ENCODE results near the gene NPR3. TPM values are rescaled to one million over a fixed set of nuclear protein-coding genes. Genes with fewer than 3 reads are reported as not detected.

Gene NPR3
- total RNA-seq, 2 experiments from 2014 or later = 0.15 TPM; not detected in 1

DNA sequence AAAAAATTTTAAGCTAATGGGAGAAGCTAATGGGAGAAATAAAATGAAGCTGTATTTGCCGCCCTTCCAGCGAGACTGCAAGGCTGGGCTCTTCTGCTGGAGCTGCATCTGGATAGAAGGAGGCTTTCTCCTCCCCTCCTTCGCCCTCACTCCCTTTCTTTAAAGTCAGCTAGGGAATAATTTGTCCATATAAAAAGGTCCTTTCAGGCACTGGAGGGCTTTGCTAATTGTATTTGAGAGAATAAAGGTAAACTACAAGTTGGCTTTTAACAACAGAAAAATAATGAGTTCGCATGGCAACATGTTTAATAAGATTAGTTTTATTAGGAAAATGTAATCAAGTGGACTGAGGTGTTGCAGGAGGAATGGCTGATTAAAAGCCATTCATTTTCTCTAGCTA lies 41.3 kb downstream of the NPR3 start:
- Mint-ChIP-seq H3K9me3 (peaks cover 10% of the 10 kb centered on the region), H3K4me1 (ENCODE audit: low read depth) (no peaks in the 10 kb centered on the region), H3K4me3 (no peak overlapping the region), H3K36me3 (no peaks in the 10 kb centered on the region), H3K27me3 (peaks cover 2% of the 10 kb centered on the region), H3K27ac (no peak overlapping the region)
- ChIA-PET CTCF (no interaction called here), POLR2A (no interaction called here)
- no peak for DNase-seq
- intact Hi-C loops (cut with micrococcal nuclease) = no loop called here

DNA sequence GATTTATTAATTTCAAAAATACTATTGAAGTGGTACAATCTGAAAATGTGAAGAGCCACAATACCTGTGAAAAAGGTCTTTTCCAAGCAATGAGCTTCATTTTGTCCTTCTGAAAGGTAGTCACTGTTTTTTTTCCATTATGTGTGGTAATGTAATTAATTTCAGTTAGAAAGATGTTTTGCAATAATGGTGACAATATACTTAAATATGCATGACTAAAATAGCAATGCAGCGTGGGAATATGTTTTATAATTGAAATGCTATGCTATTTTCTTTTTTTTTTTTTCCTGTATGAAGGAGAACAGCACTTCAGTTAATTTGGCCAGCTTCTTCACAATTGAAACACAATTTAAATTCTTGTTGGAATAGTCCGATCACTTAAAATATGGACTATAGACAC lies 41.9 kb downstream of the NPR3 start:
- no peaks in the 10 kb centered on the region for H3K4me1 Mint-ChIP-seq (ENCODE audit: low read depth)
- peaks cover 14% of the 10 kb centered on the region for H3K9me3 Mint-ChIP-seq
- H3K36me3 Mint-ChIP-seq = no peaks in the 10 kb centered on the region
- H3K4me3 Mint-ChIP-seq = no peak overlapping the region
- intact Hi-C loops (cut with micrococcal nuclease) = no loop called here
- no peak for DNase-seq
- no peak overlapping the region for H3K27ac Mint-ChIP-seq
- peaks cover 2% of the 10 kb centered on the region for H3K27me3 Mint-ChIP-seq
- CTCF ChIA-PET = no interaction called here
- POLR2A ChIA-PET = no interaction called here

DNA sequence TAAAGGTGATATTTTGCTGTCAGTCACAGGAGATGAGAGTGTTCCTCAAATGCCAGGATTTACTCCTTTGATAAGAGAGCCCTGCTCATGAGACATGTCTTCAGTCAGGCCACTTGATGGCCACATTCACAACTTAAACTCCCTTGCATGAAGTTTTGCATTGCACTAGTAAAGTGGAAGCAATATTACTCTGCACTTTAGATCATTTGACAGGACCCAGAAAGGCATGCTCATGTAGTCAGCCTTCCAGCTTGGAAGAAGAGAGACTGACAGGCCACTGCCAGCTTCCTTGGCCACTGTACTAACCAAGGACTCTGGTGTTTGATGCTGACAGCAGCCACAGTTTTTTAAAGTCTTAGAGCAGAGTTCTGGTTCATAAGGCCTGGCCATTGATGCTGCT lies 42.6 kb downstream of the NPR3 start:
- Mint-ChIP-seq H3K4me1 (ENCODE audit: low read depth) (no peaks in the 10 kb centered on the region), H3K36me3 (no peaks in the 10 kb centered on the region), H3K27me3 (peaks cover 2% of the 10 kb centered on the region), H3K4me3 (no peak overlapping the region), H3K9me3 (peaks cover 16% of the 10 kb centered on the region), H3K27ac (no peak overlapping the region)
- ChIA-PET POLR2A (no interaction called here), CTCF (no interaction called here)
- DNase-seq = no peak
- intact Hi-C loops (cut with micrococcal nuclease) = no loop called here

DNA sequence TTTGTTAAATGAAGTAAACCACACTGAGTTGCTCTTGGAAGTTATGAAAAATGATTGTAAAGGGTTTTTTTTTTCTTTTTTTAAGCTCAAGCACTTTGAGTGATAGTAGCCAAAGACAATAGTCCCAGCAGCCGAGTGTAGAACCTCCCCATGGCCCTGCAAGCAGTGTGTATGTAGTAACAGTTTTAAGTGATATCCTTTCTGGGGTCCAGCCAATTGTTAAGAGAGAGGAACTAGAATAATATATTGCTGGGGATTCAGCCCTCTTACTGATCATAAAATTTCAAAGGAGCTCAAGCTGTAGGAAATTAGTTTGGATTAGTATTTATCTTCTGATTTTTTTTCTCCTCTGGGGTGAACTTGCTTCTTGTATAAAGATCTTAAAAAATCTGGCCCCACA lies 43.2 kb downstream of the NPR3 start:
- Mint-ChIP-seq H3K4me1 (ENCODE audit: low read depth) (no peaks in the 10 kb centered on the region), H3K27ac (no peak overlapping the region), H3K4me3 (no peak overlapping the region), H3K36me3 (no peaks in the 10 kb centered on the region), H3K9me3 (peaks cover 17% of the 10 kb centered on the region), H3K27me3 (peaks cover 2% of the 10 kb centered on the region)
- POLR2A ChIA-PET = no interaction called here
- intact Hi-C loops (cut with micrococcal nuclease) = no loop called here
- no peak for DNase-seq
- CTCF ChIA-PET = no interaction called here

DNA sequence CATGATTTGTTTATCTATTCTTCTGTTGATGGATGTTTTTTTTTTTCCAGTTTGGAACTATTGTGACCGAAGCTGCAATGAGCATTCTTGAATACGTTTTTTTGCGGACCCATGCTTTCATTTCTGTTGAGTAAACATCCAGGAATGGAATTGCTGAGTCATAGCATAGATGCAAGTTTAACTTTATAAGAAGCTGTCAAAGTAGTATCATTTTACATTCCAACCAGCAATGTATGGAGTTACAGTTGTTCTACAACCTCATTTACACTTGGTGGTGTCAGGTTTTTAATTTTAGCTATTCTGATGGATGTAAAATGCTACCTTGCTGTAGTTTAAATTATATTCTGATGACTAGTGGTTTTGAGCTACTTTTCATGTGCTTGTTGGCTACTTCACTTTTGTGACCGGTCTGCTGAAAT lies 49.0 kb downstream of the NPR3 start:
- no peaks in the 10 kb centered on the region for H3K4me1 Mint-ChIP-seq (ENCODE audit: low read depth)
- no peaks in the 10 kb centered on the region for H3K36me3 Mint-ChIP-seq
- DNase-seq = no peak
- no peak overlapping the region for H3K27ac Mint-ChIP-seq
- peaks cover 24% of the 10 kb centered on the region for H3K9me3 Mint-ChIP-seq
- H3K4me3 Mint-ChIP-seq = no peak overlapping the region
- H3K27me3 Mint-ChIP-seq = peaks cover under 1% of the 10 kb centered on the region
- ChIA-PET POLR2A (no interaction called here), CTCF (no interaction called here)
- intact Hi-C loops (cut with micrococcal nuclease) = no loop called here

DNA sequence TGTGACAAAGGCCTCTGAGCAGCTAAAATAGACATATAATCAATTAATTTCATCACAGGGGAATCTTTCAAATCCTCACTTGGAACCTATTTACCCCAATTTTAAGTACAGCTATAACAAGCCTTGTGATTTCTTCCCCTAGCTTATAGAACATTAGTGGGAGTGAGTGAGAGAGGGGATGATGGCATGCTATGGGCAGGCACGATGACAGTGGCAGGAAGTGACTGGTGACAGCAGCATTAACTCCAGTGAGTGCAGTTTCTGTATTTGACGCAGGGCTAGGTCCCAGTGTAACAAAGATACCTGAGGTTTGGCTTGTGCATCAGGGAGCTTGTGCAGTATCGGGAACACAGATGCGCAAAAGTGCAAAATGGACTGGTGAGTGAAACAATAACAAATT lies 54.1 kb downstream of the NPR3 start:
- POLR2A ChIA-PET = no interaction called here
- H3K27ac Mint-ChIP-seq = no peak overlapping the region
- no peaks in the 10 kb centered on the region for H3K4me1 Mint-ChIP-seq (ENCODE audit: low read depth)
- intact Hi-C loops (cut with micrococcal nuclease) = no loop called here
- H3K36me3 Mint-ChIP-seq = no peaks in the 10 kb centered on the region
- no peak for DNase-seq
- CTCF ChIA-PET = no interaction called here
- H3K4me3 Mint-ChIP-seq = no peak overlapping the region
- peaks cover 7% of the 10 kb centered on the region for H3K9me3 Mint-ChIP-seq
- H3K27me3 Mint-ChIP-seq = peaks cover 3% of the 10 kb centered on the region

DNA sequence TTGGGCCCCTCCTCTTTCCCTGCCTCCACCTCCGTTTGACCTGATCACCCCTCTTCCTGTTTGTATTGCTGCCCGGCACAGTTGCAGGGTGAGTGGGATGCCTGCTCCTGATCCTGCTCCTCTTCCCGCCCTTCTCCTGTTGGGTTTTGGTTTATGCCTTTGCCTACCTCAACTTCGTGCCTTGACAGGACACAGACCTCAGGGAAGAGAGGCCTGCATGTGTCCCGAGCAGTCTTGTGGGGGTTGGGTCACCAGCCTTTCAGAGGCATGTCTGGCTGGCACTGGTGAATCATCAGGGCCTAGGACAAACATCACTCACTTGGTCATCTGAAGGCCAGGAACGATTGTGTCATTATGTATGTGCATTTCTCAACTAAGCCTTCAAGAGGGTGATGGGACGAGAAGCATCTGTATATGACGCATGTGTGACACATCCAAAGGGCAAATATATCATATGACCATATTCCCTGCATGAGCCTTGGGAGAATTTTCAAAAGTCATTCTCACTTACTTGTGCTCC lies 56.9 kb downstream of the NPR3 start:
- Mint-ChIP-seq H3K9me3 (no peaks in the 10 kb centered on the region), H3K27me3 (peaks cover 3% of the 10 kb centered on the region), H3K4me3 (no peak overlapping the region), H3K4me1 (ENCODE audit: low read depth) (no peaks in the 10 kb centered on the region), H3K36me3 (no peaks in the 10 kb centered on the region), H3K27ac (no peak overlapping the region)
- intact Hi-C loops (cut with micrococcal nuclease) = no loop called here
- DNase-seq = no peak
- CTCF ChIA-PET = no interaction called here
- POLR2A ChIA-PET = no interaction called here

DNA sequence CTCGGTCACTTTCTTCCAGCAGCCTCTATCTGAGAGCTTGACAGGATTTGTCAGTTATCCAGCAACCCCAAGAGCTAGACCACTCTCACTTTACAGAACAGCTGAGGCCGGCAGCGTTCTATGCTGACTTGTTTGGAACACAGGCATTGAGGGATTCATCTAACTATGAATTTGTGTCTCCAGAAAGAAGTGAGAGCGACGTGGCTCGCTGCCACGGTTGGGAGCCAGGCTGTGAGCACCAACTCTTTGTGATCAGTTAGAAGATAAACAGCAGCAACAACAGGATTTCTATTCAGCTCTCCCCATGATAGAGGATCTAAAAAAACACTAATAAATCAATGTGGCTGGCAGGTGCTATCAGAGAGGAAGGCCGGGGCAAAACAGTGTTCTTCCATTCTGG lies 58.6 kb downstream of the NPR3 start:
- Mint-ChIP-seq H3K27ac (no peak overlapping the region), H3K4me3 (no peak overlapping the region), H3K36me3 (no peaks in the 10 kb centered on the region), H3K9me3 (no peaks in the 10 kb centered on the region), H3K27me3 (peaks cover 3% of the 10 kb centered on the region), H3K4me1 (ENCODE audit: low read depth) (no peaks in the 10 kb centered on the region)
- DNase-seq = no peak
- ChIA-PET POLR2A (no interaction called here), CTCF (no interaction called here)
- intact Hi-C loops (cut with micrococcal nuclease) = no loop called here

DNA sequence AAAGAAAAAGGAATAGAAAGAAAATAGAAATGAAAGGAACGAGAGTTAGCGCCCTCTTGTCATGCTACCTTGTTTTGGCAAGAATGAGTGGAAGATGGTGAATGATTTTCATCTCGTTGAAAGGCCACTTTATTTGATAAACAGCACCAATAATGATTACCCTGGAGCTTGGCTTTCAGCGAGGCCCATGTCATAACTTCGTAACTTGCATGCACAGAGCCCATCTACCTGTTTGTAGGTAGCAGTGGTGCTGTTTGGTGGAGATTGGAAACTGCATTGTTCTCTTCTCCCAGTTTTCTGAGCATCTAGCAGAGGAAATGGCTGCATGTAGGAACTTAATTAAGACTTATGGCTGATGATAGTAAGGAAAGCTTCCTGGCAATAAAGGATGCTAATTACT lies 59.3 kb downstream of the NPR3 start:
- DNase-seq = no peak
- no peak overlapping the region for H3K4me3 Mint-ChIP-seq
- no peak overlapping the region for H3K27ac Mint-ChIP-seq
- ChIA-PET POLR2A (no interaction called here), CTCF (no interaction called here)
- no peaks in the 10 kb centered on the region for H3K9me3 Mint-ChIP-seq
- no peaks in the 10 kb centered on the region for H3K36me3 Mint-ChIP-seq
- intact Hi-C loops (cut with micrococcal nuclease) = no loop called here
- H3K4me1 Mint-ChIP-seq (ENCODE audit: low read depth) = no peaks in the 10 kb centered on the region
- peaks cover under 1% of the 10 kb centered on the region for H3K27me3 Mint-ChIP-seq

DNA sequence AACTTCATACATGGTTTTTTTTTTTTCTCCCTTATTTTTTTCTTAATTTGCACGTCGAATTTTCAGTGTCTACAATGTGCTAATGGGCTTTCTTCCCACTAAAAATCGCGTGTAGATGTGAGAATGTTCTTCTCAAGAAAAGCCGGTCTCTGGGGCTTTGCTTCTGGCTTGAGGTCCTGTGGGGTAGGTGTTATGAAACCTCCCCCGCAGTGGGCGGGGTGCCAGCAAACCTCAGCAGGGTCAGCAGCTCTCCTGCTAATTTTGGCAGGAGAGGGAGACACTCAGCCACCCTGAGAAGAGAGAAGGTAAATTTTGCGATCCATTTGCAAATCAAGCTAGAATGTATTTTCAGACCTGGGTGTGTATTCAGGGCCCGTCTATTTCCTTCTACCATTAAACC lies 59.9 kb downstream of the NPR3 start:
- intact Hi-C loops (cut with micrococcal nuclease) = no loop called here
- Mint-ChIP-seq H3K4me3 (no peak overlapping the region), H3K27ac (no peak overlapping the region), H3K9me3 (no peaks in the 10 kb centered on the region), H3K4me1 (ENCODE audit: low read depth) (no peaks in the 10 kb centered on the region), H3K36me3 (no peaks in the 10 kb centered on the region), H3K27me3 (no peaks in the 10 kb centered on the region)
- CTCF ChIA-PET = no interaction called here
- DNase-seq = no peak
- POLR2A ChIA-PET = no interaction called here

DNA sequence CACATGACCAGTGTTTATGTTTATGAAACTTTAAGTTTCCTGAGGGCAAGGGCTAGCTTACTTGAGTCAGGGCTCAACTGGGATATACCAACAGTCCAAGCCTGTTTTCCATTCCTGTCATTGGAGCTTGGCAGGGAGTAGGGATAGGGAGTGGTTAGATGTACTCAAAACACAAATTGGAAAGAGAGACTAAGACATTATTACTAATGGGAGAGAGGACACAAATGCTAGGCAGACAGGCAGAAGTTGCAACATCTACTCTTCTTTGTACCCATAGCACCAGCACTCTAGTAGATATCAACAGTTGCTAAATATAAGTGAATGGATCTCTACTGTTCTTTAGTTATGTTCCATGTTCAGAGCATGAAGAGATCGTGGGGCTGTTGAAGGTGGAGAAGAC lies 62.8 kb downstream of the NPR3 start:
- intact Hi-C loops (cut with micrococcal nuclease) = no loop called here

DNA sequence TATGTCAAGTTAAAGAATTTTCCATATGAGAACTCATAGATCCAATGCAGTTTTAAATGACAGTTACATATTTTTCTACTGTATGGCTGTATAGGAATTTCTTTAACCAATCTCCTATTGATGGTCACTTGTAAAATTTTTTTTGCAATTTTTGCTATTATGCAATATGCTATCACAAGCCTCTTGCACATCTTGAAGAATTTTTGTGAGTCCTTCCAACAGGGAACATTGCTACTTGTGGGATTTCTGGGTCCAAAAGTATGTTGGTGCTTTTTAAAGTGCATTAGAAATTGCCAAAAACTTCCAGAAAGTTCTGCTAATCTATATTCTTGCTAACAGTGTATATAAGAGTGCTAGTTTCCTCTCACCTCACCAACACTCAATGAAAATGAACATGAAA lies 65.1 kb downstream of the NPR3 start:
- Mint-ChIP-seq H3K4me1 (ENCODE audit: low read depth) (no peaks in the 10 kb centered on the region), H3K4me3 (no peak overlapping the region), H3K27me3 (no peaks in the 10 kb centered on the region), H3K36me3 (no peaks in the 10 kb centered on the region), H3K9me3 (no peaks in the 10 kb centered on the region), H3K27ac (no peak overlapping the region)
- POLR2A ChIA-PET = no interaction called here
- DNase-seq = no peak
- CTCF ChIA-PET = interaction anchor here (1.1 kb wide), 1 partner anchor 67 kb away, joined by 3 read pairs; no protein-coding TSS in a partner anchor
- intact Hi-C loops (cut with micrococcal nuclease) = no loop called here

More for the DNA sequence above, 62.8 kb downstream of the NPR3 start:
- POLR2A ChIA-PET = no interaction called here
- no peaks in the 10 kb centered on the region for H3K9me3 Mint-ChIP-seq
- no peaks in the 10 kb centered on the region for H3K27me3 Mint-ChIP-seq
- no peak overlapping the region for H3K4me3 Mint-ChIP-seq
- no peak overlapping the region for H3K27ac Mint-ChIP-seq
- no peak for DNase-seq
- H3K4me1 Mint-ChIP-seq (ENCODE audit: low read depth) = no peaks in the 10 kb centered on the region
- CTCF ChIA-PET = no interaction called here
- no peaks in the 10 kb centered on the region for H3K36me3 Mint-ChIP-seq

DNA sequence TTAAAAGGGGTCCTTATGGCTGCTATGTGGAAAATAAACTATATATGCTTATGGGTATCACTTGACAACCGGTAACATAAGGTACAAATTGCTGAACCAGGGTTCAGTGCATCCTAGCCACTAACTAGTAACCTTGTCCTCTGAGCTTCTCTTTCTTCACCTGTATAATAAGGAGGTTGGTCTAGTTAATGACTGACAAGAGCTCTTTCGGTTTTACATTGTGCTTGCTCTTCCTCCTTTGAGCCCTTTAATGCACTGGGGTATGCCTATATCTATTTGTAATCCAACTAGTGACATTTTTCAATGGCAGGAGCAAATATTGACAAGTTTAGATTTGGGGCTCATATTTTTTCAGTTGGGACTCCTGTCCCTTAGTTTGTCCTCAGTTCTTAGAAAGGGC lies 66.1 kb downstream of the NPR3 start:
- no peak overlapping the region for H3K4me3 Mint-ChIP-seq
- no peak overlapping the region for H3K27ac Mint-ChIP-seq
- no peaks in the 10 kb centered on the region for H3K9me3 Mint-ChIP-seq
- CTCF ChIA-PET = interaction anchor here (1.1 kb wide), 1 partner anchor 68 kb away, joined by 3 read pairs; no protein-coding TSS in a partner anchor
- DNase-seq = no peak
- POLR2A ChIA-PET = no interaction called here
- no peaks in the 10 kb centered on the region for H3K4me1 Mint-ChIP-seq (ENCODE audit: low read depth)
- intact Hi-C loops (cut with micrococcal nuclease) = no loop called here
- H3K27me3 Mint-ChIP-seq = no peaks in the 10 kb centered on the region
- no peaks in the 10 kb centered on the region for H3K36me3 Mint-ChIP-seq

DNA sequence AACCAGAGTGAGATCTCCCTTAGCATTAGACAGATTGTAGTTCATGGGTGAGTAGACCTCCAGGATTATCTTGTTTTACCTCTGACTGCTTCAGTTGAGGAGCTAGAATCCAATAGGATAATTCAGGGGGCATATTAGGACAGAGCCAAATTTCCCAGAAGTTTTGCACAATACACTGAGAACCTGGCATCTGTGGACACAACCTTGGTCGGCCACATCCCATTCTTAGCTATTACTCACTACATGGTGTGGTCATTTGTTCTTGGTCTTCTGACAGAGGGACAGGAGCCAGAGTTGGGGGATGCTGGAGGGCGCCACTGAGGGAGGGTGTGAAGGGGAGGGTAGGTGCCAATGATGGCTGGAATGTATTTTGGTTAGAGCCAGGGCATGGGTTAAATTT lies 66.6 kb downstream of the NPR3 start:
- H3K9me3 Mint-ChIP-seq = no peaks in the 10 kb centered on the region
- intact Hi-C loops (cut with micrococcal nuclease) = no loop called here
- no peaks in the 10 kb centered on the region for H3K36me3 Mint-ChIP-seq
- H3K4me1 Mint-ChIP-seq (ENCODE audit: low read depth) = no peaks in the 10 kb centered on the region
- no peak overlapping the region for H3K4me3 Mint-ChIP-seq
- DNase-seq = no peak
- H3K27ac Mint-ChIP-seq = no peak overlapping the region
- ChIA-PET CTCF (no interaction called here), POLR2A (no interaction called here)
- no peaks in the 10 kb centered on the region for H3K27me3 Mint-ChIP-seq

All from activated CD4-positive, alpha-beta memory T cell treated with anti-CD3 and anti-CD28 coated beads for 36 hours (primary cell).